Measurements from ENCODE around the gene SERPINA9.
"Not testable (repeated sequence)": the region's sequence is repeated elsewhere in the genome, so short reads cannot be mapped to it uniquely, and the experiment has no call there.

The SERPINA9 gene

GRCh38 chr14:94421316-94421715, 54.7 kb downstream of the SERPINA9 start:
- no peak for DNase-seq

GRCh38 chr14:94417497-94418205, 58.3 kb downstream of the SERPINA9 start:
- DNase-seq: not testable (repeated sequence)
